Panc1 (cell line): ENCODE measurements around the gene KLHL8. TPM values are rescaled to one million over a fixed set of nuclear protein-coding genes. Genes with fewer than 3 reads are reported as not detected.

Source experiments
- ATAC-seq: fragments of 200-7000 bp; cut with Tn5 transposase; 2 replicates; pipeline ENCODE4 v1.9.1; 2020; ENCODE audit warnings: mild to moderate bottlenecking, moderate library complexity
- BruUV-seq: library from RNA; stranded (reverse); fragments of 400-500 nt; replicated peaks from 2 replicates; lab custom pipeline; 2021; lab: Mats Ljungman, UMichigan
- CTCF ChIA-PET: fragments of 300-600 bp; sonication (Branson Sonifier 250); formaldehyde crosslinking; loops from one replicate; lab custom pipeline; 2022; ENCODE audit warnings: antibody characterized with exemption; lab: Charles Lee
- POLR2A ChIA-PET: fragments of 300-600 bp; sonication (Branson Sonifier 250); formaldehyde crosslinking; loops from one replicate; lab custom pipeline; 2022; ENCODE audit warnings: antibody characterized with exemption; lab: Charles Lee
- DNase-seq: peaks from one replicate; pipeline ENCODE4 v3.0.0-alpha.2; 2010; ENCODE audit warnings: low read depth, low spot score
- H3K27ac ChIP-seq: 2 replicates; pipeline ENCODE4 v1.5.1; 2011; ENCODE audit warnings: mild to moderate bottlenecking, low read length, inconsistent platforms
- H3K27me3 ChIP-seq: fragments of 200-500 bp; sonication (Bioruptor generic); 2 replicates; pipeline ENCODE4 v1.6.0; 2014; ENCODE audit warnings: low read length, inconsistent platforms; ENCODE audit not compliant: control insufficient read depth, insufficient read depth
- H3K36me3 ChIP-seq: fragments of 200-500 bp; sonication (Bioruptor generic); 2 replicates; pipeline ENCODE4 v1.5.1; 2014; ENCODE audit warnings: inconsistent platforms, mild to moderate bottlenecking, low read length, moderate library complexity; ENCODE audit not compliant: control insufficient read depth, insufficient read depth
- H3K4me1 ChIP-seq: 2 replicates; pipeline ENCODE4 v1.5.1; 2011; ENCODE audit warnings: inconsistent platforms, mild to moderate bottlenecking, low read length, moderate library complexity; ENCODE audit not compliant: control insufficient read depth, insufficient read depth
- H3K4me3 ChIP-seq, 2 experiments: 2 replicates each; pipeline ENCODE4 v1.5.1; 2011 to 2012; ENCODE audit warnings: low read depth in 2 of 2, low read length in 2 of 2, mild to moderate bottlenecking in 2 of 2, inconsistent platforms in 1 of 2, moderate library complexity in 1 of 2
- H3K9me3 ChIP-seq: fragments of 200-500 bp; sonication (Bioruptor generic); 2 replicates; pipeline ENCODE4 v1.5.1; 2014; ENCODE audit warnings: low read depth, mild to moderate bottlenecking, inconsistent platforms, low read length, moderate library complexity; ENCODE audit not compliant: control insufficient read depth, insufficient read depth
- CTCF ChIP-seq: fragments of 450-650 bp; IDR thresholded peaks from 2 replicates; pipeline ENCODE4 v1.5.1; 2017; ENCODE audit warnings: mild to moderate bottlenecking
- POLR2AphosphoS5 ChIP-seq: IDR thresholded peaks from 2 replicates; pipeline ENCODE4 v1.6.1; 2012; ENCODE audit warnings: mild to moderate bottlenecking, low read depth, low read length, moderate library complexity
- REST ChIP-seq, 2 experiments: IDR thresholded peaks; 2 replicates each; pipeline ENCODE4 v1.6.1; 2011 to 2012; ENCODE audit warnings: low read depth in 2 of 2, control low read depth in 1 of 2, low read length in 1 of 2, mild to moderate bottlenecking in 1 of 2, moderate library complexity in 1 of 2; ENCODE audit not compliant: insufficient read depth in 1 of 2
- SIN3A ChIP-seq: IDR thresholded peaks from 2 replicates; pipeline ENCODE4 v1.6.1; 2012; ENCODE audit warnings: low read depth, mild to moderate bottlenecking, low read length, moderate library complexity, borderline replicate concordance; ENCODE audit not compliant: insufficient read depth
- TCF7L2 ChIP-seq: IDR thresholded peaks from 2 replicates; pipeline ENCODE4 v1.6.1; 2011; ENCODE audit warnings: mild to moderate bottlenecking, low read depth, low read length, inconsistent platforms
- in situ Hi-C: cut with HindIII; loops from 2 replicates; pipeline ENCODE4 v1.10.0; 2016; ENCODE audit warnings: low sequenced_read_pairs, low pct_unique_long_range_greater_than_20kb
- intact Hi-C: fragments of 100-400 bp; cut with micrococcal nuclease; formaldehyde crosslinking; loops from one replicate; pipeline ENCODE4 v1.10.0; 2022; ENCODE audit not compliant: unreplicated experiment
- total RNA-seq: library from RNA; stranded (reverse); gene quantifications from one replicate; pipeline ENCODE4 v1.2.1, GENCODE V29; 2021; ENCODE audit not compliant: unreplicated experiment

KLHL8 gene
- total RNA-seq, 1 experiment from 2014 or later: 9.0 TPM

DNA sequence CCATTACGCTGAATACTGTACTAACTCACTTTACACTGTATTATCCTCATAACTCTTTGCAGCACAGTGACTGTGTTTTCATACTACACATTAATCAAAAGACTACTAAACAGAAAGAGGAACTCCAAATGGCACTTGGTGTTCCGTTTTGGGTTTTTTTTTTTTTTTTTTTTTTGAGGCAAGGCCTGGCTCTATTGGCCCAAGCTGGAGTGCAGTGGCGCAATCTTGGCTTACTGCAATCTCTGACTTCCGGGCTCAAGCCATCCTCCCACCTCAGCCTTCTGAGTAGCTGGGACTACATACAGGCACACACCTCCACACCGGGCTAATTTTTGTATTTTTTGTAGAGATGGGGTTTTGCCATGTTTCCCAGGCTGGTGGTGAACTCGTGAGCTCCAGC, 10.7 kb downstream of the KLHL8 start:
- in situ Hi-C loops: no loop called here
- H3K9me3 ChIP-seq: no peaks in the 10 kb centered on the region
- ATAC-seq (no peak), DNase-seq (no peak)
- ChIA-PET CTCF (no interaction called here), POLR2A (no interaction called here)
- H3K36me3 ChIP-seq: no peaks in the 10 kb centered on the region
- no peaks in the 10 kb centered on the region for H3K27me3 ChIP-seq
- H3K4me3 ChIP-seq: no peak overlapping the region
- H3K27ac ChIP-seq: no peak overlapping the region
- H3K4me1 ChIP-seq: no peaks in the 10 kb centered on the region; the same call in 1 of the 2 replicates
- BruUV-seq: no TSS peak
- intact Hi-C loops: no loop called here
- TF ChIP-seq REST (IDR thresholded peaks at IDR 0.05; ENCODE audit: insufficient read depth in 1 of 2, low read depth in 2 of 2, low read length in 1 of 2) (no peak), TCF7L2 (no peak), CTCF (no peak), POLR2AphosphoS5 (no peak), SIN3A (no peak)

- Histone ChIP-seq H3K27me3 (no peaks in the 10 kb centered on the region), H3K9me3 (no peaks in the 10 kb centered on the region), H3K4me1 (no peaks in the 10 kb centered on the region; the same call in 1 of the 2 replicates), H3K4me3 (no peak overlapping the region), H3K27ac (no peak overlapping the region), H3K36me3 (no peaks in the 10 kb centered on the region)
- no peak for ATAC-seq
- ChIA-PET POLR2A (no interaction called here), CTCF (no interaction called here)
- in situ Hi-C loops: no loop called here
- intact Hi-C loops: no loop called here
- BruUV-seq: no TSS peak
- no peak for DNase-seq
- no peak for TF ChIP-seq SIN3A
- no peak for TF ChIP-seq TCF7L2
- TF ChIP-seq POLR2AphosphoS5: no peak
- no peak for TF ChIP-seq REST (IDR thresholded peaks at IDR 0.05; ENCODE audit: insufficient read depth in 1 of 2, low read depth in 2 of 2, low read length in 1 of 2)
- TF ChIP-seq CTCF: no peak
Observed at GRCh38 chr4:87209182-87209581, 11.2 kb downstream of the KLHL8 start.
